ENCODE results near the gene STK33.

- TF ChIP-seq POLR2A (IDR thresholded peaks at IDR 0.05; ENCODE audit: insufficient read depth in 1 of 2, low read depth in 2 of 2, low read length in 2 of 2) (no peak), ZNF101 (CRISPR knock-in tag; IDR thresholded peaks at IDR 0.05; ENCODE audit: borderline replicate concordance, low read depth) (no peak), ARNTL (CRISPR knock-in tag; IDR thresholded peaks at IDR 0.05) (no peak), ZNF256 (CRISPR knock-in tag; conservative IDR thresholded peaks at IDR 0.05) (no peak), EP300 (IDR thresholded peaks at IDR 0.05; ENCODE audit: low read depth in 2 of 2, low read length in 2 of 2) (no peak), EP300 (CRISPR knock-in tag; IDR thresholded peaks at IDR 0.05; ENCODE audit: borderline replicate concordance) (no peak), ZNF567 (CRISPR knock-in tag; IDR thresholded peaks at IDR 0.05; ENCODE audit: borderline replicate concordance) (no peak), SIN3A (IDR thresholded peaks at IDR 0.05; ENCODE audit: borderline replicate concordance, low read depth, low read length) (no peak), ZNF674 (CRISPR knock-in tag; IDR thresholded peaks at IDR 0.05; ENCODE audit: low read depth) (no peak), GATAD1 (CRISPR knock-in tag; IDR thresholded peaks at IDR 0.05) (no peak), ZNF274 (CRISPR knock-in tag; IDR thresholded peaks at IDR 0.05) (no peak), ZNF263 (CRISPR knock-in tag; IDR thresholded peaks at IDR 0.05) (no peak), GATAD2A (CRISPR knock-in tag; IDR thresholded peaks at IDR 0.05) (no peak), POLR2AphosphoS5 (IDR thresholded peaks at IDR 0.05; ENCODE audit: low read depth, low read length) (no peak), TFAP4 (IDR thresholded peaks at IDR 0.05; ENCODE audit: borderline replicate concordance, low read depth) (no peak)
Observed at GRCh38 chr11:8543278-8543677, 50.8 kb downstream of the STK33 start.
